SW480 (cell line): ENCODE data around the gene MMEL1.
"Not testable (repeated sequence)": the region's sequence is repeated elsewhere in the genome, so short reads cannot be mapped to it uniquely, and the experiment has no call there.

Source experiments
- DNase-seq: peaks from one replicate; pipeline ENCODE4 v3.0.0-alpha.2; 2016; ENCODE audit warnings: low spot score

MMEL1 gene, protein sequence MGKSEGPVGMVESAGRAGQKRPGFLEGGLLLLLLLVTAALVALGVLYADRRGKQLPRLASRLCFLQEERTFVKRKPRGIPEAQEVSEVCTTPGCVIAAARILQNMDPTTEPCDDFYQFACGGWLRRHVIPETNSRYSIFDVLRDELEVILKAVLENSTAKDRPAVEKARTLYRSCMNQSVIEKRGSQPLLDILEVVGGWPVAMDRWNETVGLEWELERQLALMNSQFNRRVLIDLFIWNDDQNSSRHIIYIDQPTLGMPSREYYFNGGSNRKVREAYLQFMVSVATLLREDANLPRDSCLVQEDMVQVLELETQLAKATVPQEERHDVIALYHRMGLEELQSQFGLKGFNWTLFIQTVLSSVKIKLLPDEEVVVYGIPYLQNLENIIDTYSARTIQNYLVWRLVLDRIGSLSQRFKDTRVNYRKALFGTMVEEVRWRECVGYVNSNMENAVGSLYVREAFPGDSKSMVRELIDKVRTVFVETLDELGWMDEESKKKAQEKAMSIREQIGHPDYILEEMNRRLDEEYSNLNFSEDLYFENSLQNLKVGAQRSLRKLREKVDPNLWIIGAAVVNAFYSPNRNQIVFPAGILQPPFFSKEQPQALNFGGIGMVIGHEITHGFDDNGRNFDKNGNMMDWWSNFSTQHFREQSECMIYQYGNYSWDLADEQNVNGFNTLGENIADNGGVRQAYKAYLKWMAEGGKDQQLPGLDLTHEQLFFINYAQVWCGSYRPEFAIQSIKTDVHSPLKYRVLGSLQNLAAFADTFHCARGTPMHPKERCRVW

DNA sequence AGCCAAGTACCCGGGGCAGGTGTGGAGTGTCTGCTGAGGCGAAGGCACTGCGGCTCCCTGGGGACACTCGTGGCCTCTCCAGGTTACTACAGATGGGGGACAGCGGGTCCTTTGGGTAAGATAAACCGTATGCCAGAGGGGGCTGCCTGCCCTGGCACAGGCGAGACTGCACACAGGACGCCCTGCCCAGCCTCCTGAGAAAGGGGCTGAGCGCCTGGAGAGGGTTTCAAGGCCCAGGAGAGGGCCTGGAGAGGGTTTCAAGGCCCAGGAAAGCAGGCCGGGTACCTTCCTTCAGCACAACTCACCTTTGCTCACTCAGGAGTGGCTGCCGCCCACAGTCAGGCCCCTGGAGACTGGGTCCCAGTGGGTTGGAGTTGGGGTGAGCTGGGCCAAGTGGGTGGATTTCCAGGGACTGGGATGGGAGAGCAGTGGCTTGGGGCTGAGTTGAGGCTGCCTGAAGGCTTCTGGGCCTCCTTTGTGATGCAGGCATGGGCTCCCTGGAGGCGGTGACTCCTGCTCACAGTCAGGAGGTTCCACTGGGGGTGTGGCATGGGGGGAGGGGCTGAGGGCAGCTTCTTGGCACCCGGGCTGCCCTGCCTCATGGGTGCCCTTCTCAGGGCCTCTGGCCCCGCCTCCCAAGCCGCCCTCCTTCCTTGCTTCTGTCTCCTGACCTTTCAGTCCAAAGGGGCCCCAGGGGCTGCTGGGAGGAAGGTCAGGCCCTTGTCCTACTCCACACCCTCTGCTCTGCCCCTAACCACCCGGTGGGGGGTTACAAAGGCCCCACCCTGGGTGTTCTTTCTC, at the start of gene MMEL1:
TSS of gene MMEL1 (minus strand) at position 456 of the 801 bp plus-strand sequence. CDS start 3,532 bp downstream, outside the sequence.
- DNase-seq = no peak

DNA sequence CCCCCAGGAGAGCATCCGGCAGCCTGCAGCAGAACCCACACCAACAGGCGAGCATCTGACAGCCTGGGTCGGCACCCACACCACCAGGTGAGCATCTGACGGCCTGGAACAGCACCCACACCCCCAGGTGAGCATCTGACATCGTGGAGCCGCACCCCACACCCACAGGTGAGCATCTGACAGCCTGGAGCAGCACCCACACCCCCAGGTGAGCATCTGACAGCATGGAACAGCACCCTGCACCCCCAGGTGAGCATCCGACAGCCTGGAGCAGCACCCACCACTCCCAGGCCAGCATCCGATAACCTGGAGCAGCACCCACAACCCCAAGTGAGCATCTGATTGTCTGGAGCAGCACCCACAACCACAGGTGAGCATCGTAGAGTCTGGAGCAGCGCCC, 43.9 kb upstream of the MMEL1 start:
- DNase-seq = not testable (repeated sequence)

DNA sequence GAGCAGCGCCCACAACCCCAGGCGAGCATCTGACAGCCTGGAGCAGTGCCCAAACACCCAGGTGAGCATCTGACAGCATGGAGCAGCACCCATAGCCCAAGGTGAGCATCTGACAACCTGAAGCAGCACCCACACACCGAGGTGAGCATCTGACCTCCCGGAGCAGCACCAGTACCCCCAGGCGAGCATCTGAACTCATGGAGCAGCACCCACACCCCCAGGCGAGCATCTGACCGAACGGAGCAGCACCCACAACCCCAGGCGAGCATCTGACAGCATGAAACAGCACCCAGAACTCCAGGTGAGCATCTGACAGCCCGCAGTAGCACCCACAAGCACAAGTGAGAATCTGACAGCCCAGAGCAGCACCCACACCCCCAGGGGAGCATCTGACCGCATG, 38.8 kb upstream of the MMEL1 start:
- DNase-seq = not testable (repeated sequence)

DNA sequence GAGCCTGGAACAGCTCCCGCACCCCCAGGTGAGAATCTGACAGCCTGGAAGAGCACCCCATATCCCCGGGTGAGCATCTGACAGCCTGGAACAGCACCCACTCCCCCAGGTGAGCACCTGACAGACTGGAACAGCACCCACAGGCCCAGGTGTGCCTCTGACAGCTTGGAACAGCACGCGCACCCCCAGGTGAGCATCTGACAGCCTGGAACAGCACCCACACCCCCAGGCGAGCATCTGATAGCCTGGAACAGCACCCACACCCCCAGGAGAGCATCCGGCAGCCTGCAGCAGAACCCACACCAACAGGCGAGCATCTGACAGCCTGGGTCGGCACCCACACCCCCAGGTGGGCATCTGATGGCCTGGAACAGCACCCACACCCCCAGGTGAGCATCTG, 27.0 kb upstream of the MMEL1 start:
- DNase-seq = not testable (repeated sequence)

DNA sequence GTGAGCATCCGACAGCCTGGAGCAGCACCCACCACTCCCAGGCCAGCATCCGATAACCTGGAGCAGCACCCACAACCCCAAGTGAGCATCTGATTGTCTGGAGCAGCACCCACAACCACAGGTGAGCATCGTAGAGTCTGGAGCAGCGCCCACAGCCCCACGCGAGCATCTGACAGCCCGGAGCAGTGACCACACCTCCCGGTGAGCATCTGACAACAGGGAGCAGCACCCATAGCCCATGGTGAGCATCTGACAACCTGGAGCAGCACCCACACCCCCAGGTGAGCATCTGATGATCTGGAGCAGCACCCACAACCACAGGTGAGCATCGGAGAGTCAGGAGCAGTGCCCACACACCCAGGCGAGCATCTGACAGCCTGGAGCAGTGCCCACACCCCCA, 25.1 kb upstream of the MMEL1 start:
- DNase-seq = not testable (repeated sequence)

DNA sequence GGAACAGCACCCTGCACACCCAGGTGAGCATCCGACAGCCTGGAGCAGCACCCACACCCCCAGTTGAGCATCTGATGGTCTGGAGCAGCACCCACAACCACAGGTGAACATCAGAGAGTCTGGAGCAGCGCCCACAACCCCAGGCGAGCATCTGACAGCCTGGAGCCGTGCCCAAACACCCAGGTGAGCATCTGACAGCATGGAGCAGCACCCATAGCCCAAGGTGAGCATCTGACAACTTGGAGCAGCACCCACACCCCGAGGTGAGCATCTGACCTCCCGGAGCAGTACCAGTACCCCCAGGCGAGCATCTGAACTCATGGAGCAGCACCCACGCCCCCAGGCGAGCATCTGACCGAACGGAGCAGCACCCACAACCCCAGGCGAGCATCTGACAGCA, 24.3 kb upstream of the MMEL1 start:
- DNase-seq = not testable (repeated sequence)

DNA sequence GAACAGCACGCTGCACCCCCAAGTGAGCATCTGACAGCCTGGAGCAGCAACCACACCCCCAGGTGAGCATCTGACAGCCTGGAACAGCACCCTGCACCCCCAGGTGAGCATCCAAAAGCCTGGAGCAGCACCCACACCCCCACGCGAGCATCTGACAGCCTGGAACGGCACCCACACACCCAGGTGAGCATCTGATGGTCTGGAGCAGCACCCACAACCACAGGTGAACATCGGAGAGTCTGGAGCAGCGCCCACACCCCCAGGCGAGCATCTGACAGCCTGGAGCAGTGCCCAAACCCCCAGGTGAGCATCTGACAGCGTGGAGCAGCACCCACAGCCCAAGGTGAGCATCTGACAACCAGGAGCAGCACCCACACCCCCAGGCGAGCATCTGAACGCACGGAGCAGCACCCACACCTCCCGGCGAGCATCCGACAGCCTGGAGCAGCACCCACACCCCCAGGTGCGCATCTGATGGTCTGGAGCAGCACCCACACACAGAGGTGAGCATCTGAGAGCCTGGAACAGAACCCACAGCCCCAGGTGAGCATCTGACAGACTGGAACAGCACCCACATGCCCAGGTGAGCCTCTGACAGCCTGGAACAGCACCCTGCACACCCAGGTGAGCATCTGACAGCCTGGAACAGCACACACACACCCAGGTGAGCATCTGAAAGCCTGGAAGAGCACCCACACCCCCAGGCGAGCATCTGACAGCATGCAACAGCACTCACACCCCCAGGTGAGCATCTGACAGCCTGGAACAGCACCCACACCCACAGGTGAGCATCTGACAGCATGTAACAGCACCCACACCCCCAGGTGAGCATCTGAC, 23.0 kb upstream of the MMEL1 start:
- not testable (repeated sequence) for DNase-seq

DNA sequence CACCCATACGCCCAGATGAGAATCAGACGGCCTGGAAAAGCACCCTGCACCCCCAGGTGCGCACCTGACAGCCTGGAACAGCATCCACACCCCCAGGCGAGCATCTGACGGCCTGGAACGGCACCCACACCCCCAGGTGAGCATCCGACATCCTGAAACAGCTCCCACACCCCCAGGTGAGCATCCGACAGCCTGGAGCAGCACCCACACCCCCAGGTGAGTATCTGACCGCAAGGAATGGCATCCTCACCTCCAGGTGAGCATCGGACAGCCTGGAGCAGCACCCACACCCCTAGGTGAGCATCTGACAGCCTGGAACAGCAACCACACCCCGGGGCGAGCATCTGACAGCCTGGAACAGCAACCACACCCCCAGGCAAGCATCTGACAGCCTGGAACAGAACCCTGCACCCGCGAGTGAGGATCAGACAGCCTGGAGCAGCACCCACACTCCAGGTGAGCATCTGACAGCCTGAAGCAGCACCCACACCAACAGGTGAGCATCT, 21.7 kb upstream of the MMEL1 start:
- not testable (repeated sequence) for DNase-seq

DNA sequence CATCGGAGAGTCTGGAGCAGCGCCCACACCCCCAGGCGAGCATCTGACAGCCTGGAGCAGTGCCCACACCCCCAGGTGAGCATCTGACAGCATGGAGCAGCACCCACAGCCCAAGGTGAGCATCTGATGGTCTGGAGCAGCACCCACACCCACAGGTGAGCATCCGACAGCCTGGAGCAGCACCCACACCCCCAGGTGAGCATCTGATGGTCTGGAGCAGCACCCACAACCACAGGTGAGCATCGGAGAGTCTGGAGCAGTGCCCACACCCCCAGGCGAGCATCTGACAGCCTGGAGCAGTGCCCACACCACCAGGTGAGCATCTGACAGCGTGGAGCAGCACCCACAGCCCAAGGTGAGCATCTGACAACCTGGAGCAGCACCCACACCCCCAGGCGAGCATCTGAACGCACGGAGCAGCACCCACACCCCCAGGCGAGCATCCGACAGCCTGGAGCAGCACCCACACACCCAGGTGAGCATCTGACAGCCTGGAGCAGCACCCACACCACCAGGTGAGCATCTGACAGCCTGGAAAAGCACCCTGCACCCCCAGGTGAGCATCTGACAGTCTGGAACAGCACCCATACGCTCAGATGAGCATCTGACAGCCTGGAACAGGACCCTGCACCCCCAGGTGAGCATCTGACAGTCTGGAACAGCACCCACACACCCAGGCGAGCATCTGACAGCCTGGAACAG, 21.1 kb upstream of the MMEL1 start:
- not testable (repeated sequence) for DNase-seq

DNA sequence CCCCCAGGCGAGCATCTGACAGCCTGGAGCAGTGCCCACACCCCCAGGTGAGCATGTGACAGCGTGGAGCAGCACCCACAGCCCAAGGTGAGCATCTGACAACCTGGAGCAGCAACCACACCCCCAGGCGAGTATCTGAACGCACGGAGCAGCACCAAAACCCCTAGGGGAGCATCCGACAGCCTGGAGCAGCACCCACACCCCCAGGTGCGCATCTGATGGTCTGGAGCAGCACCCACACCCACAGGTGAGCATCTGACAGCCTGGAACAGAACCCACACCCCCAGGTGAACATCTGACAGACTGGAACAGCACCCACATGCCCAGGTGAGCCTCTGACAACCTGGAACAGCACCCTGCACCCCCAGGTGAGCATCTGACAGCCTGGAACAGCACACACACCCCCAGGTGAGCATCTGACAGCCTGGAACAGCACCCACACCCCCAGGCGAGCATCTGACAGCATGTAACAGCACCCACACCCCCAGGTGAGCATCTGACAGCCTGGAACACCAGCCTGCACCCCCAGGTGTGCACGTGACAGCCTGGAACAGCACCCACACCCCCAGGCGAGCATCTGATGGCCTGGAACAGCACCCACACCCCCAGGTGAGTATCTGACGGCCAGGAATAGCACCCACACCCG, 20.2 kb upstream of the MMEL1 start:
- DNase-seq = not testable (repeated sequence)

DNA sequence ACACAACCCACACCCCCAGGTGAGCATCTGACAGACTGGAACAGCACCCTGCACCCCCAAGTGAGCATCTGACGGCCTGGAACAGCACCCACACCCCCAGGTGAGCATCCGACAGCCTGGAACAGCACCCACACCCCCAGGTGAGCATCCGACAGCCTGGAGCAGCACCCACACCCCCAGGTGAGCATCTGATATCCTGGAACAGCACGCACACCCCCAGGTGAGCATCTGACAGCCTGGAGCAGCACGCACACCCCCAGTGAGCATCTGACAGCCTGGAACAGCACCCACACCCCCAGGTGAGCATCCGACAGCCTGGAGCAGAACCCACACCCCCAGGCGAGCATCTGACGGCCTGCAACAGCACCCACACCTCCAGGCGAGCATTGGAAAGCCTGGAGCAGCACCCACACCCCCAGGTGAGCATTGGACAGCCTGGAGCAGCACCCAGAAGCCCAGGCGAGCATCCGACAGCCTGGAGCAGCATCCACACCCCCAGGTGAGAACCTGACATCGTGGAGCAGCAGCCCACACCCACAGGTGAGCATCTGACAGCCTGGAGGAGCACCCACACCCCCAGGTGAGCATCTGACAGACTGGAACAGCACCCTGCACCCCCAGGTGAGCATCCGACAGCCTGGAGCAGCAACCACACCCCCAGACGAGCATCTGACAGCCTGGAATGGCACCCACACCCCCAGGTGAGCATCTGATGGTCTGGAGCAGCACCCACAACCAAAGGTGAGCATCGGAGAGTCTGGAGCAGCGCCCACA, 19.5 kb upstream of the MMEL1 start:
- DNase-seq = not testable (repeated sequence)

DNA sequence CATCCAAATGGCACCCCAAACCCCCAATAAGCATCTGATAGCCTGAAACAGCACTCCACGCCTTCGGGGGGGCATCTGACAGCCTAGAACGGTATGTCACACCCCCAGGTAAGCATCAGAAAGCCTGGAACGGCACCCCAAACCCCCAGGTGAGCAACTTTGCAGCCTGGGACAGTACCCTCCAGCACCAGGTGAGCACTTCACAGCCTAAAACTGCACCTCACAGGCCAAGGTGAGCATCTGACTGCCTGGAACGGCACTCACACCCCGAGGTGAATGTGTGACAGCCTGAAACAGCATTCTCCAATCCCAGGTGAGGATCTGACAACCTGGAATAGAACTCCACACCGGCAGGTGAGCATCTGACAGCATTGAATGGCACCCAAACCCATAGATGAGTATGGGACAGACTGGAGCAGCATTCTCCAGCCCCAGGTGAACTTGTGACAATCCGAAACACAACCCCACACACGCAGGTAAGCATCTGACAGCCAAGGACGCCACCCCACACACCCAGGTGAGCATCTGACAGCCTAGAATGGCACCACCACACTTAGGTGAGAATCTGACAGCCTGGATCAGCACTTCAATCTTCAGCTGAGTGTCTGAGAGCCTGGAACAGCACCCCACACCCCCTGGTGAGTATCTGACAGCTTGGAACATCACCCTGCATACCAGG, 18.3 kb upstream of the MMEL1 start:
- no peak for DNase-seq

DNA sequence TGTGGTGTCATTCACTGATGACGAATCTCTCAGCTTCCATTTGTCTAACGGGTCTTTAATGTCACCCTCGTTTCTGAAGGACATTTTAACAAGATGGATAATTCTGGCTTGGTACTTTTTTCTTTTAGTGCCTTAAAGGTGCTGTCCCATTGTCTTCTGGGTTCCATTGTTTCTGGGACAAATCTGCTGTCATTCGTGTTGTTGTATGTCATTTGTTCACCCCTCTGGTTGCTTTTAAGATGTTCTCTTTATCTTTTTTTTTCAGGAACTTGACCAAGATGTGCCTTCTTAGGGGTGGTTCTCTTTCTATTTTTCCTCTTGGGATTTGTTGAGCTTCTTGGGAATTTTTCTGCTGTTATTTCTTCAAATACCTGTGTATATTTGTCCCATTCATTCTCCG, 14.0 kb upstream of the MMEL1 start:
- DNase-seq = no peak

DNA sequence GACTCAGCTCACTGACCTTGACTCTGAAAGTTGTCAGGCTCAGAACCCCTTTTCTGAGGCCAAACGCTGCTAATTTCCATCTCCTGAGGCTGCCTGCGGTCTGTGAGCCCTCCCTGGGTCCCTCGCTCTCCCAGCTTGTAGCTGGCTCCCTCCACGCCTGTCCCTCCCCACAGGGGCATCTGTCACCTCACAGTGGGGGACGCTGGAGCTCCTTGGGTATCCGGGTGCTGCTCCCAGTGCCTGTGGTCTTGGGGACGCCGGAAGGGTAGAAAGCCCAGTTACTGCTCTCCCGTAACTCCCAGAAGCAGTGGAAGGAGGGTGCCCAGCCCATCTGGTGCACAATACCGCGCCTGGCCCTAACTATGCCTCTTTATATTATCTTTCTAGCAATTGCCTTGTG, 13.0 kb upstream of the MMEL1 start:
- no peak for DNase-seq

DNA sequence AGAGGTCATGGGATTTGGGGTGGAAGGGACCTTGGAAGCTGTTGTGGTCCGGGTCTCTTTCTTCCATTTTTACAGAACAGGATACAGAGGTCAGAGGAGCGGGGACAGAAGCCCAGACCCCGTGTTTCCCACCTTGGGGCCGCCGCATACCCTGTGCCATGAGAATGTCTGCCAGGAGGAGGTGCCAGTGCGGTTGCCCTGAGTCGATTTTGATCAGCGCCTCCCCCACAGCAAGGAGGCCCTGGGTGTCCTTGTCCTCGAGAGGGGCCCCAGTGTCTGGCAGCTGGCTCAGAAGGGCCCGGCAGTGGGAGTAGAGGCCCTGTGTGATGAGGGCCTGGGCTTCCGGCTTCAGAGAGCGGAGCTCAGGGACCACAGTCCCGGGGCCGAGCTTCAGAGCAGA, 12.3 kb upstream of the MMEL1 start:
- DNase-seq = no peak

DNA sequence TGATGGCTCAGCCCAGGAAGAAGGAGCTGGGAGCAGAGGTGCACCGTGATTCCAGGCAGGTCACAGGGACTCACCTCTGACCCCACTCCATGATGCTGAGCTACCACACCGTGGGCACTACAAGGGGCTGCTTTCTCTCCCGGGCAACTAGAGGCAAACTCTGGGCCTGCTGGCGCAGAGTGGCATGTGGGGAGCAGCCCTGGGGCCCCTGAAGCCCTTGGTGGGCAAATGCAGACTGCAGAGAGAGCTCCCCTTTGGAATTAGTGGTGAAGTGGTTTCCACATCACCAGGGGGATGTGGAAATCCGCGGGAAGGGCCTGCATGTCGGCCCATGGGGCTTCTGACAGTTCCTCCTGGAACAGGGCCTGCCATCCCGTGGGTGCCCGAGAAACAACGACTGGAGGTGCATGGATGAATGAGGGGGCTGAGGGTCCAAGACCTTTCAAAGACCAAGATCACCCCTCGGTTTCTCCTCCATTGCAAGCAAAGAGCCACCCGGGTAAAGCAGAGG, 11.8 kb upstream of the MMEL1 start:
- DNase-seq = no peak

DNA sequence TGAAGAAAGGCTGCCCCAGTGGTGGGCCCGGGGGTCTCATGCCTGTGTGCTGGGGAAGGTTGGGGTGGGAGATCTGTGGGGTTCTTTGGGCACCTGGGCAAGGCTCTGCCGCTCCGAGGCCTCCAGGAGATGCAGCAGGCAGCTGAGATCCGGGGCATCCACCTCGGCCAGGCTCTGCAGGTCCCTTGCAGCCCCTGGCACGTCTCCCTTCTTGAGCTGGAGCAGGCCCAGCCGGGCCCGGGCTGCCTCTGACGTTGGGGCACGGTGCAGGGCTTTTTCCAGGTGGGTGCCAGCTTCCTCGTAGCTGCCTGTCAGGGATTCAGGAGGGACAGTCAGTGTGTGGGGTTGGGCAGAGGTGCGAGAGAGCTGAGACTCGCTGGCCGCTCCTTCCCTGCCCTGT, 11.4 kb upstream of the MMEL1 start:
- no peak for DNase-seq

DNA sequence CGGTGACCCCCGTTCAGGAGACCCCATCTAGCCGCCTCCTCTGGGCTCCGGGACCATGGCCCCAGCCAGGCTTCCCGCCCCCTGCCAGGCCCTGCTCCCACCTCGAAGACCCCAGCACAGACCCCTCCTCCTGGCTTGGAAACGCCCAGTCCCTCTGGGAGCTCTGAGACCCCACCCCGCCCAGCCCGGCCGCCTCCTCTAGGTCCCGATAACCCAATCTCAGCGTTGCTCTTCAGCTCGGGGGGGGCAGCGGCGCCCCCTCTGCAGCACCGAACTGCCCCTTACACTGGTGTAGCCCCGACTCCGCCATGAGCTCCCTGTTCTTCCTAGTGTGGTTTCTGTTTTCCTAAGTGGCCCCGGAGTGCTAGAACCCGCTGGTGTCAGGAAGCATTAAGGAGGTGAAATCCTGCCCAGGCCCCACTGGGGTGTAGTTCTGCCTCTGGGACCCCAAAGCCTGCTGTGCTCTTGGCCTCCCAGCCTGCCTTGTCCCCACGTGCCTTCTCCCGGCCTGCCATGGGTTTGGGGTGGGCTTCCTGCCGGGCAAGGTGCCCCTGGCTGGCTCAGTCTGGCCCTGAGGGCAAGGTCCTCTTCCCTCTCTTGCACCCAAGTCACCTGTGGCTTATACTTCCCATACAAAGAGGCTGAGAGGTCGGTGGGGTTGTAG, 10.7 kb upstream of the MMEL1 start:
- no peak for DNase-seq
